ENCODE results near the gene SERINC2.

Gene SERINC2

DNA sequence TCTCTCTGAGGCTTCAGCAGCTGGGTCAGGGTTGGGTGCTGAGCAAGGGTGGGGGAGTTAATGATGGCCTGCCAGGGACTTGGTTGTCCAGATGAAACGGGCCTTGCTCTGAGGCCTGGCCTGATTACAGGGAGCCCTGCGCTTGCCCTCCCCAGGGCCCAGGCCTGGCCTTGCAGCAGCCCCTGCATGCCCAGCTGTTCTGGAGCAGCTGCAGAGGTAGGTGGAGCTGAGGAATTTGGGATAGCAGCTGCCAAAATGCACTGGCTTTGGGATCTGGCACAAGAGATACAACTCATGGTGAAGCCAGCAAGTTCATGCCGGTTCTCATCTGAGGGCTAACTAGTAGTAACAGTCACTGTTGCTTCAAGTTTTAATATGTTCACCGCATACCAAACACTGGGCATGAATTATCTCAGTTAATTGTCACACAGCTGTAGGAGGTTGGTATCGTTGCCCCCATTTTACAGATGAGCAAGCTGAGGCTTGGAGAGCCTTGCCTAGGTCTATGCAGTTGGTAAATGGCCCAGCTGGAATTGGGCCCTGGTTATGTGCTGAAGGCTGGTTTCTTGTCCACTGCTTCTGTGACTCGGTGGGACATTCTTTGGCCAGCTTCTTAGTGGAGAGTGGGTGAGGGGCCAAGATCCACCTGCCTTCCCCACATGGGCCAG is 7.3 kb upstream of the SERINC2 start:
- Histone ChIP-seq H3K27me3 (replicated peaks; ENCODE audit: control insufficient read depth, insufficient read depth, low read length) (peaks cover 2% of the 10 kb centered on the region), H3K9ac (ENCODE audit: low read length) (no peak overlapping the region), H3K4me3 (ENCODE audit: low read length) (no peak overlapping the region), H3K36me3 (ENCODE audit: control insufficient read depth, insufficient read depth, low read length, severe bottlenecking) (no peaks in the 10 kb centered on the region), H3K9me3 (ENCODE audit: control insufficient read depth, low read length) (no peaks in the 10 kb centered on the region), H3K4me1 (ENCODE audit: control insufficient read depth, insufficient read depth, low read length) (peaks cover 14% of the 10 kb centered on the region)
- DNase-seq (ENCODE audit: low read depth): no peak

DNA sequence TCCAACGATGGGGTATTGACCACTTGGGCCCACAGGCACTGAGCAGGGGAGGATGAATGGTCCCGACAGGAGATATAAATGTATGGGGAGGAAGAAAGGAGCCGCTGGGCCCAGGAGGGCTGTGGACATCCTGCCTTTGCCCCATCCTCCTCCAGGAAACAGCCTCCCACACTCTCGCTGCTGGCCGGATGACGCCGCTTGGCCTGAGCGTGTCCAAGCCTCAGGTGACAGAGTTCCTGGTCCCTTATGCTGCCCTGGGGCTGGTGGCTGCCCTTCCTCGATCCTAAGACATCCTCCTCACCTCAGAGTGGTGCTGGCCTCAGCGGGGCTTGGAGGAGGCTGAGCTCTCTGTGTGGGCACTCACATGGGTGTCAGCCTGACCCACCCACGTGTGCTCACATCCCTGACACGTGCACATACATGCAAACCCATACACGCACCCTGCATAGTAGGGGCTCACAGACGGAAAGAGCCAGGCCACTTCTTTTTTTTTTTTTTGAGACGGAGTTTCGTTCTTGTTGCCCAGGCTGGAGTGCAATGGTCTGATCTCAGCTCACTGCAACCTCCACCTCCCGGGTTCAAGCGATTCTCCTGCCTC is 5.9 kb upstream of the SERINC2 start:
- Histone ChIP-seq H3K36me3 (ENCODE audit: control insufficient read depth, insufficient read depth, low read length, severe bottlenecking) (no peaks in the 10 kb centered on the region), H3K9ac (ENCODE audit: low read length) (no peak overlapping the region), H3K27me3 (replicated peaks; ENCODE audit: control insufficient read depth, insufficient read depth, low read length) (peaks cover 2% of the 10 kb centered on the region), H3K9me3 (ENCODE audit: control insufficient read depth, low read length) (no peaks in the 10 kb centered on the region), H3K4me3 (ENCODE audit: low read length) (no peak overlapping the region), H3K4me1 (ENCODE audit: control insufficient read depth, insufficient read depth, low read length) (peaks cover 21% of the 10 kb centered on the region)
- DNase-seq (ENCODE audit: low read depth): no peak

DNA sequence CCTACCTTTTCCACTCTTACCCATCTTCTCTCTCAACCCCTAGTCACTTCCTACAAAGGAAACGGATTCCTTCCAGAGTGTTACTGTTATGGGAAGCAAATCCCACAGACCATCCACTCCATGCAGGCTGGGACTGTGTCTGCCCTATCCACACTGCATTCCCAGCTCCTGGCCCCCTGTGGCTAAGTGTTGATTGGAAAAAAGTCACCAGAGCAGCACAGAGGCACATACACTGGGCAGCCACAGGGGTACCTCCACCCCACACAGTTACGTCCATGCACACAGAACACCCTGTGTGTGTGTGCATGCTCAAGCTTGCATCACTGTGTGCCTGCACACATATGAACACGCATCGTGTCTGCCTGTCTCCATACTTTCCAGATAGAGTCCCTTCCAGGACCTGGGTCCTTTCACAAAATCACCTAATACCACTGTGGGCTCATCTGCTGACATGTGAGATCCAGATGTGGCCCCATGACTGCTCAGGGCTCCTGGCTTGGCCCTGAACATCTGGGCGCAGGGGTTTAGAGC is 4.2 kb upstream of the SERINC2 start:
- Histone ChIP-seq H3K36me3 (ENCODE audit: control insufficient read depth, insufficient read depth, low read length, severe bottlenecking) (no peaks in the 10 kb centered on the region), H3K9ac (ENCODE audit: low read length) (no peak overlapping the region), H3K27me3 (replicated peaks; ENCODE audit: control insufficient read depth, insufficient read depth, low read length) (peaks cover 2% of the 10 kb centered on the region), H3K9me3 (ENCODE audit: control insufficient read depth, low read length) (no peaks in the 10 kb centered on the region), H3K4me3 (ENCODE audit: low read length) (no peak overlapping the region), H3K4me1 (ENCODE audit: control insufficient read depth, insufficient read depth, low read length) (peaks cover 25% of the 10 kb centered on the region)
- DNase-seq (ENCODE audit: low read depth): no peak

DNA sequence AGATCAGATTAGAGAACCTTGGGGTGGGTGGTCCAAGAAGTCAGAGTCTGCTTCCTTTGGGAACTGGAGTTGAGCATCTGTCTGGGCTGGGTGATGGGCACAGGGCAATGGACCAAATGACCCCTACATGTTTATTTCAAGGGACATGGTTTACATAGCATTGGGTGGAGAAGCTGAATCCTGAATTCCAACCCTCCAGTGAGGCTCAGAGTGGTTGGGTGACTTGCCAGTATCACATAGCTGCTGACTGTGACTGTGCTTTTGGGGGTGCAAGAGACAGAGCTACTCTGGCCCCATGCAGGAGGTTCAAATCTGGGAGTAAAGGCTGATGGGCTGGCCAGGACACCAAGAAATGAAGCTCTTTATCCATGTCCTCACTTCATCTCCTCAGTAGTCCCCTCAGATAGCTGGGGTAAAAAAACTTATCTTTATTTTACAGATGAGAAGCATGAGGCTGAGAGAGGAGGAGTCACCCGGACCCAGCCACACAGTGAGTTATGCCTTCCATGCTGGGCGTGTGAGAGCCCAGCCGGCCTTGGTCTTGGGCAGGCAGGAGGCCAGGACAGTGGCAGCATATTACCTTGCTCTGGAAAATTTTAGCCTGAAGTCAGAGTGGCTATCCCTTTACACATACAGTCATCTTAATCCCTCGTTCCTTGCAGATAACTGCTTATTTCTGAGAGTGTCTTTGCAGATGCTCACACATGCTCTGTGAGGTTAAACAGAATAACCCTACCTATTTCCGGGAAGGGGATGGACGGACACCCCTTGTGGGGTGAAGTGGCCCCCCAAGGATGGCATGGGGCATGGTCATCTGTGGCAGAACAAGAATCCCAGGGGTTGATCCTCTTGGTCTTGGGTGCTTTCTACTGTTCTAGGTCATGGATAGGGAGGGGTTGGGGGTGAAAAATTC is 2.8 kb upstream of the SERINC2 start:
- Histone ChIP-seq H3K4me1 (ENCODE audit: control insufficient read depth, insufficient read depth, low read length) (peaks cover 32% of the 10 kb centered on the region), H3K9ac (ENCODE audit: low read length) (peak overlapping the region; percentile 11), H3K27me3 (replicated peaks; ENCODE audit: control insufficient read depth, insufficient read depth, low read length) (peaks cover 2% of the 10 kb centered on the region), H3K36me3 (ENCODE audit: control insufficient read depth, insufficient read depth, low read length, severe bottlenecking) (no peaks in the 10 kb centered on the region), H3K4me3 (ENCODE audit: low read length) (no peak overlapping the region), H3K9me3 (ENCODE audit: control insufficient read depth, low read length) (no peaks in the 10 kb centered on the region)
- peak; percentile 27 for DNase-seq (ENCODE audit: low read depth)

DNA sequence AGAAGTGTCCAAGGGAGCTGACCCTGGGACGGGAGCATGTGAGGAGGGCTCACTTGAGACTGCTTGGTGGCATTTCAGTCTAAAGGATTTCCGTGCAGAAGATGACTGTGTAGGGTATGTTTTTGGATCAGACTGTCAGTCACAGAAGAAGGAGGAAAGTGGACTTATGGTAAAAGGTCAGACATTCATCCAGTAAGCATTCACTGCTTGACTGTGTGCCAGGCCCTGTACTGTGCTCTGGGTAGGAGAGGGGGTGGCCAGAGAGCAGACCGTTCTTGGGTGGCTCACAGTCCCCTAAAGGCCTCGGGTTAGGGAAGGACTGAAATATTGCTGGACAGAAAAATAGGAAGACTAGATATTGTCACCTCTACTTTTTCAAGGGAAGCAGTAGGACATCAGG is 2.1 kb upstream of the SERINC2 start:
- Histone ChIP-seq H3K36me3 (ENCODE audit: control insufficient read depth, insufficient read depth, low read length, severe bottlenecking) (no peaks in the 10 kb centered on the region), H3K4me1 (ENCODE audit: control insufficient read depth, insufficient read depth, low read length) (peaks cover 32% of the 10 kb centered on the region), H3K9me3 (ENCODE audit: control insufficient read depth, low read length) (no peaks in the 10 kb centered on the region), H3K27me3 (replicated peaks; ENCODE audit: control insufficient read depth, insufficient read depth, low read length) (peaks cover 2% of the 10 kb centered on the region), H3K9ac (ENCODE audit: low read length) (no peak overlapping the region), H3K4me3 (ENCODE audit: low read length) (no peak overlapping the region)
- DNase-seq (ENCODE audit: low read depth): no peak

DNA sequence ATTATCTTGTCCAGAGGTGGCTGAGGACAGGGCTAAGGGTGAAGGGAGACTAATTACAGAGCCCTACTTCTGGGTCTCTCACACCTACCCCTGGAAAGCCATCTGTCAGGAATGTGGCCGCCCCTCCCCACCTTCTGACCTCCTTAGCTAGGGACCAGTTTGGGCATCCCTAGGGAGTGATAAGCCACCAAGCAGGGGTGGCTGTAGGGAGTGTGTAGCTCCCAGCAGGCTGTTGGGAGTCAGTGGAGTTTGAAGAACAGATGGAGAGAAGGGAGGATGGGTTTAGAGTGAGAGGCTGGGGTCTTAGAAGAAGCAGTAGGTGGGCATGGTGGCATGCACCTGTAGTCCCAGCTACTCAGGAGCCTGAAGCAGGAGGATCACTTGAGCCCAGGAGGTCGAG is 808 bp upstream of the SERINC2 start:
- Histone ChIP-seq H3K4me1 (ENCODE audit: control insufficient read depth, insufficient read depth, low read length) (peaks cover 36% of the 10 kb centered on the region), H3K4me3 (ENCODE audit: low read length) (no peak overlapping the region), H3K36me3 (ENCODE audit: control insufficient read depth, insufficient read depth, low read length, severe bottlenecking) (no peaks in the 10 kb centered on the region), H3K9me3 (ENCODE audit: control insufficient read depth, low read length) (no peaks in the 10 kb centered on the region), H3K27me3 (replicated peaks; ENCODE audit: control insufficient read depth, insufficient read depth, low read length) (peaks cover 2% of the 10 kb centered on the region), H3K9ac (ENCODE audit: low read length) (no peak overlapping the region)
- no peak for DNase-seq (ENCODE audit: low read depth)

DNA sequence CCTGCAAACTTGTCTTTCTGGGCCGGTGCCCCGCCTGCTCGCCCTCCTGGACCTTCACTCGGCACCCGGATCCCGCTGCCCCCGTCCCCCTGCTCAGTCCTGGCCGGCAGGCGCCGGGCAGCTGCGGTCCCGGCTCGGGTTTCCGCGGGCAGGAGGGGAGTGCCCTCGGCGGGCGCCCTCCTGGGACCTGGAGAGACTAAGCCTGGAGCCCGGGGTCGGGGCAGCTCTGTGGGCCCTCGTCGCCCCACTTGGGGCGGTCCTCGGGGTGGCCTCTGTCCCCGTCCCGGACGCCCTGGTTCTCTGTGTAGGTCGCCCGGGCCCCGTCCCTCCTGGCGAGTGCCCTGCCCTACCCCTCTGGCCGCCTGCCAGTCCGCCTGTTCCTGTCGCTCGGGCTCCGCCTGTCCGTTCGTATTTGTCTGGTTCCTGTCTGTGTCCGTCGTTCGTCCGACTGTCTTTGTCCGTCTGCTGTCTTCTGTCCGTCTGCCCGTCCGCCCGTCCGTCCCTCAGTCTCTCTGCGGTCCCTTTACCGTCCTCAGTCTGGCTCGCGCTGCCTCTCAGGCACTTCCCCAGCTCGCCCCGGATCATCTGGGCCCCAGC is 490 bp downstream of the SERINC2 start:
- peaks cover 2% of the 10 kb centered on the region for H3K27me3 ChIP-seq (replicated peaks; ENCODE audit: control insufficient read depth, insufficient read depth, low read length)
- H3K36me3 ChIP-seq (ENCODE audit: control insufficient read depth, insufficient read depth, low read length, severe bottlenecking): no peaks in the 10 kb centered on the region
- peak overlapping the region; percentile 90 for H3K9ac ChIP-seq (ENCODE audit: low read length)
- peaks cover 37% of the 10 kb centered on the region for H3K4me1 ChIP-seq (ENCODE audit: control insufficient read depth, insufficient read depth, low read length)
- peak overlapping the region; percentile 84 for H3K4me3 ChIP-seq (ENCODE audit: low read length)
- peak; percentile 77 for DNase-seq (ENCODE audit: low read depth)
- H3K9me3 ChIP-seq (ENCODE audit: control insufficient read depth, low read length): no peaks in the 10 kb centered on the region

DNA sequence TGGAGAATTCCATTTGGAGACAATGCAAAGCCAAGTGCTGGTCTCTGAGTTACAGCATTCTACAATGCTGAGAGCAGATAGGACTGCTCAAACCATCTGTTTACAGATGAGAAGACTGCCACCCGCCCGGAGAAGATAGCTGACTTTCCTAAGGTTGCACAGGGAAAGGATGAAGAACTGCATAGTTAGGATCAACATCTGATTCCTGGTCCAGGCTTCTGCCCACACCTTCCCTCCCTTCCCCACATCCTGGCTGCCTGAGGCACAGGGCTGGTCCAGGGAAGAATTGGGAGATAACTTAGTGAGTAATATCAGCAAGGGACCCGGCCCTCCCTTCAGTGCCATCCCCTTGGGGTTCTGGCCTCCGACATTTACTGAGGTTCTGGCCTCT is 2.0 kb downstream of the SERINC2 start:
- H3K27me3 ChIP-seq (replicated peaks; ENCODE audit: control insufficient read depth, insufficient read depth, low read length): no peaks in the 10 kb centered on the region

DNA sequence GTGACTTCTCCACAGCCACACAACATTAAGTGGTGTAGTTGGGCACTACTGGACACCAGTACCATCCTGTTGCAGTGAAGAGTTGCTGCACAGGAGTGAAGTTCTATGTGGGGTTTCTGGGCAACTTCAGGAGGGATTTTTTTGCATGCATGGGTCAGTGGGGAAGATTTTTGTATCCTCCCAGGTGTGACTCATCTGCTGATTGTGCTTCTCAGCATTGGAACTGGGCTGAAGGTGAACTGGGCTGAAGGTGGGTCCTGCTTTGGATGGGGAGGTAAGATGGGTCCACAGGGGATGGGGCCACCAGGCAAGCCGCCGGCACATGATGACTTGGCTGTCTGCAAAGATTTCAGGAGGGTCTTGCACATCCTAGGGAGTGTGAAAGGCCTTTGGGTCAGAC is 2.6 kb downstream of the SERINC2 start:
- no peak overlapping the region for H3K9ac ChIP-seq (ENCODE audit: low read length)
- H3K9me3 ChIP-seq (ENCODE audit: control insufficient read depth, low read length): no peaks in the 10 kb centered on the region
- H3K36me3 ChIP-seq (ENCODE audit: control insufficient read depth, insufficient read depth, low read length, severe bottlenecking): no peaks in the 10 kb centered on the region
- no peaks in the 10 kb centered on the region for H3K27me3 ChIP-seq (replicated peaks; ENCODE audit: control insufficient read depth, insufficient read depth, low read length)
- H3K4me1 ChIP-seq (ENCODE audit: control insufficient read depth, insufficient read depth, low read length): peaks cover 28% of the 10 kb centered on the region
- no peak for DNase-seq (ENCODE audit: low read depth)
- H3K4me3 ChIP-seq (ENCODE audit: low read length): no peak overlapping the region

More for the DNA sequence above, 2.0 kb downstream of the SERINC2 start:
- Histone ChIP-seq H3K4me1 (ENCODE audit: control insufficient read depth, insufficient read depth, low read length) (peaks cover 35% of the 10 kb centered on the region), H3K9me3 (ENCODE audit: control insufficient read depth, low read length) (no peaks in the 10 kb centered on the region), H3K4me3 (ENCODE audit: low read length) (no peak overlapping the region), H3K9ac (ENCODE audit: low read length) (no peak overlapping the region), H3K36me3 (ENCODE audit: control insufficient read depth, insufficient read depth, low read length, severe bottlenecking) (no peaks in the 10 kb centered on the region)
- DNase-seq (ENCODE audit: low read depth): no peak

DNA sequence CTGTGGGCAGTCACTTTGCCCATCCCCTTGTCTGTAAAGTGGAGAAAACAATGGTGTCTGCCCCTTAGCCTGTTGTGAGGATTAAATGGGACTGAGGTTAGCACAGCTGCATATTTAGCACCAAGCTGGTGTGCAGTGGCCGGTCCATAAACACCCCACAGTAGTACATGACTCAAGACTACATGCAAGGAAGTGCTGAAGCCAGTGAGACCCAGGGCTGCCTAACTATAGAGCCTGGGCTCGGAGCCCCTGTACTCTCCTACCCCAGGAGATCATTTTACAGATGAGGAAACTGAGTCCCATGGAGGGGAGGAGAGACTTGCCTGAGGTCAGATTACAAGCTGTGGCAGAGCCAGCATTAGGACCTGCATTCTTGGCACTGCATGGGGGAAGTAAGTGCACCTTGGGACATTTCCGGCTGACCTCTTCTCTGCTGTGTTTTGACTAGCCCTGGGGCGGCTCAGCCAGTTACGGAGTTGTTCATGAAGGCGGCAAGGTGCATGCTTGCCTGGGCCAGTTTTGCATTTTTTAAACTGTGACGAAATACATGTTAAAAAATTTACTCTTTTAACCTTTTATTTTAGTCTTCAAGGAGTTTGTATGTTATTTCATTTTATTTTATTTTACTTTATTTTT is 3.2 kb downstream of the SERINC2 start:
- H3K9me3 ChIP-seq (ENCODE audit: control insufficient read depth, low read length): no peaks in the 10 kb centered on the region
- no peaks in the 10 kb centered on the region for H3K27me3 ChIP-seq (replicated peaks; ENCODE audit: control insufficient read depth, insufficient read depth, low read length)
- H3K4me3 ChIP-seq (ENCODE audit: low read length): no peak overlapping the region
- H3K9ac ChIP-seq (ENCODE audit: low read length): no peak overlapping the region
- H3K36me3 ChIP-seq (ENCODE audit: control insufficient read depth, insufficient read depth, low read length, severe bottlenecking): no peaks in the 10 kb centered on the region
- H3K4me1 ChIP-seq (ENCODE audit: control insufficient read depth, insufficient read depth, low read length): peaks cover 23% of the 10 kb centered on the region
- DNase-seq (ENCODE audit: low read depth): no peak
